HFFc6 (cell line): ENCODE data around the gene GLG1. TPM values are rescaled to one million over a fixed set of nuclear protein-coding genes. Genes with fewer than 3 reads are reported as not detected.

Experiments used
- DNase-seq: peaks from one replicate; pipeline ENCODE4 v3.0.0-alpha.2; 2018
- H3K27ac Mint-ChIP-seq: 2 replicates; pipeline ENCODE4 v1.8.0; 2020; ENCODE audit warnings: mild to moderate bottlenecking, mixed read lengths
- H3K27me3 Mint-ChIP-seq: 2 replicates; pipeline ENCODE4 v1.8.0; 2021; ENCODE audit warnings: mild to moderate bottlenecking, moderate library complexity, mixed read lengths; ENCODE audit not compliant: insufficient read depth
- H3K36me3 Mint-ChIP-seq: 2 replicates; pipeline ENCODE4 v1.8.0; 2021; ENCODE audit warnings: low read depth, mixed read lengths
- H3K4me1 Mint-ChIP-seq: 2 replicates; pipeline ENCODE4 v1.8.0; 2020; ENCODE audit warnings: low read depth, mixed read lengths
- H3K4me3 Mint-ChIP-seq: 2 replicates; pipeline ENCODE4 v1.8.0; 2020; ENCODE audit warnings: mild to moderate bottlenecking, moderate library complexity, mixed read lengths
- H3K9me3 Mint-ChIP-seq: 2 replicates; pipeline ENCODE4 v1.8.0; 2020; ENCODE audit warnings: mild to moderate bottlenecking, mixed read lengths
- total RNA-seq, 6 experiments: library from RNA; stranded (reverse); fragmentation: NEBNext Ultra II Directional; extraction: Animal tissue kit (Norgen Biotek cat#: 25700); gene quantifications; 2 replicates in 1 of 6; 3 replicates in 5 of 6; pipeline ENCODE4 v1.2.3, GENCODE V29; 2021
- TF ChIP-seq, protein P1 (sequence below): fragments of 200-600 bp; sonication (generic); IDR thresholded peaks from 2 replicates; pipeline ENCODE4 v1.5.0; 2021; ENCODE audit warnings: antibody characterized with exemption, mild to moderate bottlenecking

The GLG1 gene
- total RNA-seq, 6 experiments from 2014 or later = 149 to 167 (median 161) TPM

DNA sequence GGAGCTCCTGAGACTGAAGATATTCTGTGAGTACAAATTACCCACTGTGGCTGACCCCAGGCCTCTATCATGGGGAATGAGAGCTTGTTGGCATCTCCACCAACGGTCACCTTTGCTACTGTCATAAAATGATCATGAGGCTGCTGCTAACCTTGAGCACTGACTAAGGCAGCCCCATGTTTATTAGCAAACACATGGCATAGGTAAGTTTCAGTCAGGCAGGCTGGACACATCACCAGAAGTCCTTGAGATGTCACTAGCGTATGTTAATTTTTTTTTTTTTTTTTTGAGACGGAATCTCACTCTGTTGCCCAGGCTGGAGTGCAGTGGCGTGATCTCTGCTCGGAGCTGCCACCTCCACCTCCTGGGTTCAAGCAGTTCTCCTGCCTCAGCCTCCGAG lies 1.5 kb upstream of the GLG1 start:
- TF ChIP-seq, protein P1, sequence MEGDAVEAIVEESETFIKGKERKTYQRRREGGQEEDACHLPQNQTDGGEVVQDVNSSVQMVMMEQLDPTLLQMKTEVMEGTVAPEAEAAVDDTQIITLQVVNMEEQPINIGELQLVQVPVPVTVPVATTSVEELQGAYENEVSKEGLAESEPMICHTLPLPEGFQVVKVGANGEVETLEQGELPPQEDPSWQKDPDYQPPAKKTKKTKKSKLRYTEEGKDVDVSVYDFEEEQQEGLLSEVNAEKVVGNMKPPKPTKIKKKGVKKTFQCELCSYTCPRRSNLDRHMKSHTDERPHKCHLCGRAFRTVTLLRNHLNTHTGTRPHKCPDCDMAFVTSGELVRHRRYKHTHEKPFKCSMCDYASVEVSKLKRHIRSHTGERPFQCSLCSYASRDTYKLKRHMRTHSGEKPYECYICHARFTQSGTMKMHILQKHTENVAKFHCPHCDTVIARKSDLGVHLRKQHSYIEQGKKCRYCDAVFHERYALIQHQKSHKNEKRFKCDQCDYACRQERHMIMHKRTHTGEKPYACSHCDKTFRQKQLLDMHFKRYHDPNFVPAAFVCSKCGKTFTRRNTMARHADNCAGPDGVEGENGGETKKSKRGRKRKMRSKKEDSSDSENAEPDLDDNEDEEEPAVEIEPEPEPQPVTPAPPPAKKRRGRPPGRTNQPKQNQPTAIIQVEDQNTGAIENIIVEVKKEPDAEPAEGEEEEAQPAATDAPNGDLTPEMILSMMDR = no peak
- no peak for DNase-seq
- H3K4me1 Mint-ChIP-seq = peaks cover 53% of the 10 kb centered on the region
- H3K27ac Mint-ChIP-seq = peak overlapping the region; percentile 91
- H3K36me3 Mint-ChIP-seq = peaks cover 21% of the 10 kb centered on the region
- H3K27me3 Mint-ChIP-seq = no peaks in the 10 kb centered on the region; the same call in 1 of the 2 replicates
- H3K4me3 Mint-ChIP-seq = no peak overlapping the region
- no peaks in the 10 kb centered on the region for H3K9me3 Mint-ChIP-seq

DNA sequence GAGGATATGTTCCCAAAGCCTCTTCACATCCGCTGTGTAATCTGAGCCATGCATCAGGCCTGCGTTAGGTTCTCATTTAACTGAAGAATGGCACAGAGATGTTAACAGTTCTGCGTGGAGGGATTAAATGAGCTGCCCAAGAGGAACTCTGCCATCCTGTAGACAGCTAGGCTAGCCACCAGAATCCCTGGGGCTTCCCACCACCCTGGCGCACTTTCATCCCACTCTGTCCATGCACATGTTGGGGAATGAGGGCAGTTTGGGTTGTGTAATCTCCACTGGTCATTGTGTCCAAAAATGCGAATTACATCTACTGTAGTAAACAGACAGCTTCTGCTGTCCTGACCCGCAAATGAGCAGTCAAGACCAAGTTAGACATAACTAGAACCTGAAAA lies 1.0 kb upstream of the GLG1 start:
- peak overlapping the region; percentile 91 for H3K27ac Mint-ChIP-seq
- peaks cover 22% of the 10 kb centered on the region for H3K36me3 Mint-ChIP-seq
- H3K9me3 Mint-ChIP-seq = no peaks in the 10 kb centered on the region
- DNase-seq = peak; percentile 23
- TF ChIP-seq, protein P1 = no peak
- peaks cover 56% of the 10 kb centered on the region for H3K4me1 Mint-ChIP-seq
- H3K4me3 Mint-ChIP-seq = peak overlapping the region; percentile 96
- H3K27me3 Mint-ChIP-seq = no peaks in the 10 kb centered on the region; the same call in 1 of the 2 replicates

DNA sequence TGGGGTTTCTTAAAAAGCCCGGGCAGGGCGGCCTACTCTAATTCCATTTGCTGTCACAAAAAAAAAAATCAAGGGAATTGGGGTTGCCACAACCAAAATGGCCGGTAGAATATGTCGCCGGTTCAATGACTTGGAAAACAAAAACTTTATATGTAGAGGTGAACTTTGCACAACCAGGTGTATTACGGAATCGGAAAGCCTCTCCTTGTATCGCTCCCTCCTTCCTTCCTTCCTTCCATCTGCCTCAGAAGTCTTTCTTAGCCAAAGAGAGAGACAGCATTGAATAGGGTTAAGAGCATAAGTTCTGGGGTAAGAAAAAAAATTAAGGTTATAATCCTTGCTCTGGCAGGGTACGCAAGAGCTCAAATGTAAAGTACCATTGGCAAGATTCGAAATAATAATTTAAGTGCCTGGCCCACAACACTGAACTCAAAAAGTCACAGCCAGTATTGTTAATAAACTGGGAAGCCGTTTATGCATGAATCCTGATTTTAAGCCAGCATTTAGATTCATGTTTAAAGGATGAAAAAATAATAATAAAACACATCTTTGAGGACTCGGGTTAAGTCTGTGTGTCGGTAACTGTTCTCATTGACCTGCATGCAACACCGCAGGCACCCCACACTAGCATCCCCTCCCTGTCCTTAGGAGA lies 522 bp upstream of the GLG1 start:
- TF ChIP-seq, protein P1 = no peak
- no peaks in the 10 kb centered on the region; the same call in 1 of the 2 replicates for H3K27me3 Mint-ChIP-seq
- no peak for DNase-seq
- H3K4me1 Mint-ChIP-seq = peaks cover 56% of the 10 kb centered on the region
- H3K36me3 Mint-ChIP-seq = peaks cover 19% of the 10 kb centered on the region
- no peaks in the 10 kb centered on the region for H3K9me3 Mint-ChIP-seq
- H3K4me3 Mint-ChIP-seq = peak overlapping the region; percentile 96
- peak overlapping the region; percentile 91 for H3K27ac Mint-ChIP-seq

DNA sequence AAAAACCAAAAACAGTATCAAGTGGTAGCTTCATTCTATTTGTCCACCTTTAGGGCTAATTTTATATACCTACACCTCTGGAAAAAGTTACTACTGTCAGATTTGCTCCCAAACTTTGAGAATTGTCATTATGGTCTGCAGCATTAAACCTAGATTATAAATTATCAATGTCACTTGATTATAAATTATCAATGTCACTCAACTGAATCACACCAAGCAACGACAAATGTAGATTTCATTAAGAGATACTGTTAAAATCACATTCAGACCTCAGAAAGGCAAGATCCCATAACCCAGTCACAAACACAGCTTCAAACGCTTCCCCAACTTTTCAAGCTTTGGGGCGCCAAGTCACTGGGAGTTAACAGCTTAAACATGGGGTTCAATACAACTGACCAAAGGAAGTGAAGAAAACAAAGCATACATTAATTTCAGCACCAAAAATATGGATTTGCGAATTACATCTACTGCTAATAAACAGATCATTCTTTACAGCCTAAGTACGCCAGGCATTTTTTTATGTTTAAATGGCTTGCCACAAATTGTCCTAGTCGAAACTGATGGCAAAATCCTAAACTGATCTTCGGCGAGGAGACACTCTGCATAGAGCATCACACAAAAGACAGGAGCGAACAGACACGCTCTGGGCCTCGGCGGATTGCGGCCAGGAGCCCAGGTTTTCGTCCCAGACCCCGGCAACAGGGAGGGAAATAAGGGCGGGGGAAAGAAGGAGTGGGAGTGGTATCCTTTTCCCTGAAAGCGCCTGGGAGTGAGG lies 981 bp downstream of the GLG1 start:
- peaks cover 18% of the 10 kb centered on the region; the same call in 1 of the 2 replicates for H3K36me3 Mint-ChIP-seq
- no peaks in the 10 kb centered on the region for H3K9me3 Mint-ChIP-seq
- no peak for DNase-seq
- peak overlapping the region; percentile 91 for H3K27ac Mint-ChIP-seq
- no peaks in the 10 kb centered on the region; the same call in 1 of the 2 replicates for H3K27me3 Mint-ChIP-seq
- H3K4me1 Mint-ChIP-seq = peaks cover 57% of the 10 kb centered on the region
- TF ChIP-seq, protein P1 = no peak
- H3K4me3 Mint-ChIP-seq = peak overlapping the region; percentile 96

DNA sequence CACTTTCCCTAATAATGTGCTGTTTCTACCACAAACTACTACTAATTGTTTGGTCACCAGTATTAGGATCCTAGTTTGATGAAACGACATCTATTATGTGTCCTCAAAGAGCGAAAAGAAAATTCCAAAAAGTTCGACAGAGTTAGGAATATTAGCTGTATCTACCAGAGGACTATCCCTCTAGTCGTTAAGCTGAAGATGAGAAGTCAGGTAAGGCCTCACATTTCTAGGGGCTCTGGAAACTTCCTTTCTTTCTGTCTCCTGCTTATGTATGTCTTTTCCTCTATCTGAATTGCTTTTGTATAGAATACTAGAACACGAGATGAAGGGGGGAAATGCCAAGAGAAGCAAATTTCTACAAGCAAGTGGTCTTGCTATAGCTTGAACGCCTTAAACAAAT lies 1.6 kb downstream of the GLG1 start:
- peak overlapping the region; percentile 96 for H3K4me3 Mint-ChIP-seq
- TF ChIP-seq, protein P1 = no peak
- H3K27me3 Mint-ChIP-seq = no peaks in the 10 kb centered on the region
- peaks cover 62% of the 10 kb centered on the region for H3K4me1 Mint-ChIP-seq
- H3K27ac Mint-ChIP-seq = peak overlapping the region; percentile 91
- no peak for DNase-seq
- H3K36me3 Mint-ChIP-seq = peaks cover 18% of the 10 kb centered on the region; the same call in 1 of the 2 replicates
- no peaks in the 10 kb centered on the region for H3K9me3 Mint-ChIP-seq
